ENCODE results near the gene GSN.

The GSN gene

DNA sequence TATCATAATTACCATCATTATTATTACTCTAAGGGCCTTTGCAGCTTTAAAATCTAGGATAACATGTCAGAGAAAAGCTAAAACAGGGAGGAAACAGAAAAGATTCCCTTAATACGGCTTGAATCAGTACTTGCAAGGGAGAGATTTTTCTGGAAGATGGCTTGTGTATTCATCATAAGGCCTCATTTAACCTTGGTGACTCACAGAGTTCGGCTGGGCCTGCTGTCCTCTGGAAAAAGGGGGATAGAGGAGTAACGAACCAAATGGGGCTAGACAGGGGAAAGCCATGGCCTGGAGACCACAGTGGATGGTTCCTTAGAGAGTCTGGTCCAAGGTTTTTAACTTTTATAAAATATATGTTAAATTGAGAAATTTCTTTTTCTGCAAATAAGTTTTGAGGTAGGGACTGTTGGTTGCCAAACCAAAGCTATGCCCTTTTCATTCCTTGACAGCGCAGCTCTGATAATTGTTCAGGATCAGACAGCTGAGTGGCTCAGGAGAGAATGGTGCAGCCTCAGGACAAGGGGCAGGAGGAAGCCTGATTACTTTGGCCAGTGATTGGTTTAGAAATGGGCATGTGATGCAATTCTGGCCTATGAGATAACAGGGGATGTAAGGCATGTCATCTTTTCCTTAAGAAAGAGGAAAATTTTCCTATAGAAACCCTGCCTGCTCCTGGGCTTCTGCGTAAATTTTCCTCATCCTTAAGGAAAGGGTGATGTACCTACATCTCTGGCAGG is 25.6 kb upstream of the GSN start:
- no peak for DNase-seq (ENCODE audit: low read depth, low spot score)
- H3K4me3 ChIP-seq (ENCODE audit: low read length): no peak overlapping the region

DNA sequence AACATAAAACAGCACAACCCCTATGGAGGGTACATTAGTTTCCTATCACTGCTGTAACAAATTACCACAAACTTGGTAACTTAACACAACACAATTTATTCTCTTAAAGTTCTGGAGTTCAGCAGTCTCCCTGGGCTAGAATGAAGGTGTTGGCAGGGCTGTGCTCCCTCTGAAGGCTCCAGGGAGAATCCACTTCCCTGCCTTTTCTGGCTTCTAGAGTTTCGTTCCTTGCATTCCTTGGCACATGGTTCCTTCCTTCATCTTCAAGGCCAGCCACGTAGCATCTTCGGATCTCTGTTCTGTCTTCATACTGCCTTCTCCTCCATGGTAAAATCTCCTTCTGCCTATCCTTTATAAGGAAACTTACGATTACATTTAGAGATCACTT is 25.0 kb upstream of the GSN start:
- no peak for DNase-seq (ENCODE audit: low read depth, low spot score)
- H3K4me3 ChIP-seq (ENCODE audit: low read length): no peak overlapping the region

DNA sequence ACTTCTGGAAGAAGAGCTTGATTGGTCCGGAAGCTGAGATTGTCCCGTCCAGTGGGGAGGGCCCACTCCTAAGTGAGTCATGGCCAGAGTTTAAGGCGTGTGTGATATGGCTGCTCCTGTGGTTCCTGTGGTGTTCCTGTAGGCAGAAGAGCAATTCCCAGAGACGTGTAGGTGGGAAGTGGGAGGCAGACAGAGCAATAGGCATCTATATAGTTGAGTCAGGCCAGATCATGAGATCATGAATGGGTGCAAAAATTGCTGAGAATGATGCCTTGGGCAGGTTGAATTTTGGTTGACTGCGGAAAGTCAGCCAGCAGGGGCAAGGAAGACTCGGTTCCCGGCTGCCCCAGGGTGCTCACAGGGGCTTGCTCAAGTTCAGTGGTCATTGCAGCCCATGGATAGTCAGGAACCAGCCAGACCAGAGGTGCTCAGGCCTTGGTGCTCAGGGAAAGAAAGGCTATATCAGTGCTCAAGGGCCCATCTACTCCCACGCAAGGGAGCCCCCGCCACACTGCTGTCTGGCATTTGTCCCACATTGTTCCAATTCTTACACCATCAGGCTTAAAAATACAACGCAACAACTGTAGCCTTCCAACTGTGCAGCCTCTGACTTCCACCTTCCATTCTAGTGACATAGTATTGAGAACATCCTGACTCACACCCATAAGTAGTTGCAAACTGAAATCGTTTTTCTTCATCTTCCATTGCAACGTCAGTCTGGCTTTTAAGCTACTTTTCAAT is 21.0 kb upstream of the GSN start:
- H3K4me3 ChIP-seq (ENCODE audit: low read length): no peak overlapping the region
- DNase-seq (ENCODE audit: low read depth, low spot score): no peak

DNA sequence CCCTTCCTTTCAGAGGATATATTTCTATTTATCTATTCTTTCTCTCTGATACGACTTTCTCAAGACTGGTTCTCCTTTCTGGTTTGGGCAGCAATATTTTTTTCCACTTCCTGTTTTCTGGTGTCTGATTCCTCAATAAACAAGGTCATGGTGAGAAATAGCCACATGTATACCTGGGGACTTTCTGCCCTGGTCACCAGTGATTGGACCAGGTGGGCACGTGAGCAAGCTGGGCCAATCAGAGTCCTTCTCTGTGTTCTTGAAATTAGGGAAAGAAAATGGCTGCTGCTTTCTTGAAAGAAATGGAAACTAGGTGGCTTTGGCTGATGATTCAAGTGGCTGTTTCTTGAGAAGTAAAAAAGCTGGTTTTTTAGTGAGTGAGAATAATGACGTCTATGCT is 18.4 kb upstream of the GSN start:
- no peak overlapping the region for H3K4me3 ChIP-seq (ENCODE audit: low read length)
- no peak for DNase-seq (ENCODE audit: low read depth, low spot score)

DNA sequence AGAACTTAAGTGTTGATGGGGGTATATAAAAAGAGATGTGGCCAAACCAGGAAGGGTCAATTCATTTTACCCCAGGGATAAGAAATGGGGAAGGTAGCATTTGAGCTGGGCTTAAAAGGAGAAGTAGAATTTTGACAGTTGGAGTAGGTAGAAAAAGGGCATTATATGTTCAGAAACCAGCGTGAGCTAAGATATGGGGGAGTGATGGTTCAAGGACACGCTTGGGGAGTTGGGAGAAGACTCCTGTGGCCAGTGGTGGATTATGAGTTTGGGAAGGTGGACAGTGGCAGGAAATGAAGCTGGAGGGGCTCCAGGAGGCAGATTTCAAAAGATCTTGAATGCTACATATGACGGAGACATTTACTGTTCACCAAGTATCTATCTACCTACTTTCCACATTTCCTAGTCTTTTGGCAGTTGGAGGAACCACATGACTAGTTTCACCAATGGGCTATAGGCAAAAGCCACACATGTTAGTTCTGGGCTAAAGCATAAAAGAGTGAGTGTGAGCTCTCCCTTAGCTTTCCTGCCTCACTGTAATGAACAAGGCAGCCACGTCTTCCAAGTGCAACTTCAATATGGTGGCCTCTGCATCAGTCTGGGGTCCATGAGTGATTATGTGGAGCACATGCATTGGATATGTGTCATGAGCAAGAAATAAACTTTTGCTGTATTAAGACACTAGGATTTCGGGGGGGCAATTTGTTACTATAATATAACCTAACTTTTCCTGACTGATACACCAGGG is 15.7 kb upstream of the GSN start:
- no peak for DNase-seq (ENCODE audit: low read depth, low spot score)
- no peak overlapping the region for H3K4me3 ChIP-seq (ENCODE audit: low read length)

DNA sequence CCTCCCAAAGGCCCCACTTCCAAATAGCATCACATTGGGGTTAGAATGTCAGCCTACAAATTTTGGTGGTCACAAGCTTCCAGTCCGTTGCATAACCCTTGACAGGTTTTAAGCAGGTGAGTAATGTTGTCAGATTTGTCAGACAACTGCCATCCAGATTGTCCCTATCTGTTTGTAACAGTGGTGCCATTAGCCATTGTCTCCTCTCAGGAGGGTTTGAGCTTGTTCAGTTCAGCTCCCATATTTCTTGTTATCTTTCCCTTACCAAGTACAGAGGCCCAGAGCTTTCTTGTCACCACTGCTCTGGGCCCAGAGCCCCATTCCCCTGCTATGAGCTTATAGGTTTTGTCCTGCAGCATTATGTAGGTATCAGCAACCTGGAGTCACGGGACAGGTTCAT is 14.8 kb upstream of the GSN start:
- H3K4me3 ChIP-seq (ENCODE audit: low read length): no peak overlapping the region
- DNase-seq (ENCODE audit: low read depth, low spot score): no peak

DNA sequence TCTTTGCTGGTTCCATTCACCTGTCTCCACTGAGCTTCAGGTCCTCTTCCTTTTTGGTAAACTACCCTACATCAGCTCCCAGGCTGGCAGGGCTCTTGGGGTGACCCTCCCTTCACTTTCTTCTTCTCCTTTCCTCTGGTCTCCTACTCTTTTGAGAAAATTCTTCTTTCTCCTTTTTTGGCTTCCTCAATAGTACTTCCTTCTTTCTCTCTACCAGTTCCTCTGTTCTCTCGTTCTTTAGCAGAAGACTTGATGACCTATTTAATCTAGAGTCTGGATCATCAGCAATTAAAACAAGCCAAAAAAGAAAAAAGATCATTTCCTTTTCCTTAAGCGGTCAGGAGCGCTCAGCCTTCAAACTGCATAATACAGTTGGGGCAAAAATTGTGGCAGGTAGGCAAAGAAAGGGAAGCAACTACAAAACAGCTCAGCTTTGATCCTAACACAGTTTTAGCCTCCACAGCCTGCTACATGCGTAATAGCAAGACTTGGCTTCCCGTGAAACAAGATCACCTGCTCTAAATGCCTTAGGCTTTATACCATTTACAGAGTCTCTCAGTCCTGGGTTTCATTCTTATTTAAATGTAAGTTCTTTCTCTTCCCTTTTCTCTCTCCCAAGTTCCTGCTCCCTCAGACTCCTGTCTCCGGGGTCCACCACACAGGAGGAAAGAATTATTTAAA is 14.0 kb upstream of the GSN start:
- no peak for DNase-seq (ENCODE audit: low read depth, low spot score)
- no peak overlapping the region for H3K4me3 ChIP-seq (ENCODE audit: low read length)

DNA sequence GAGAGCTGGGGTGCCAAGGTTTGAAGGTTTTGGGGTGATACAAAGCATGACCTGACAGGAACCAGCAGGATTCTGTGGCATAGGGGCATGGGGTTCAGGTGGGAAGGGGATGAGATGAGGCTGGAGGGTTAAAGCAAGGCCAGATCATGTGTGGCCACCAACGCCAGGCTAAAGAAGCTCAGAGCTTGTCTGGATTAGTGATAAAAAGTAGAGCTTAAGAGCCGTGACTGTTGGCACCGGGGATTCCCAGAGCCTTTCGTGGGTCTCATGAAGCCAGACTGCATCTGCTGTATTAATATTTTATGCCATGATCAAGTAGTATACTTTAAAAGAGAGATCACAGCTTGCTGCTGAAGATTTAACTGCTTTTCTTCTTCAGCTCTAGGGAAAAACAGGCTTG is 8.5 kb upstream of the GSN start:
- H3K4me3 ChIP-seq (ENCODE audit: low read length): no peak overlapping the region
- no peak for DNase-seq (ENCODE audit: low read depth, low spot score)

DNA sequence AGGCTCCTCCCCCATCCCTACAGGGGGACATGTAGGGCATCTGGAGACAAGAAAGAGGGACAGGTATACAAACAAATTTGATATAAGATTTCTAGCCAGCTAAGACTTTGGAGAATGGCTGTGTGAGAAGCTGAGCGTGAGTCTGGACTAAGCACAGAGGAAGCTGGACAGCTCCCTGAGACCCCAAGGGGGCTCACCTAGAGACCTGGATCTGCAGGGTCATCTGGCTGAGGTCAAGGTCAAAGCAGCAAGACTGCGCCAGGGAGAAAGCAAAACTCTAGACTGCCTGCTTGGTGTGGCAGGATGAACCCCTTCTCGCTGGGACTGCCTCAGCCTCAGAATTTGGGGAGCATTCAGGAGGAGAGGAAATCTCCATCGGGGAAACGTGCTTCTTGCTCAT is 8.0 kb upstream of the GSN start:
- no peak for DNase-seq (ENCODE audit: low read depth, low spot score)
- no peak overlapping the region for H3K4me3 ChIP-seq (ENCODE audit: low read length)

DNA sequence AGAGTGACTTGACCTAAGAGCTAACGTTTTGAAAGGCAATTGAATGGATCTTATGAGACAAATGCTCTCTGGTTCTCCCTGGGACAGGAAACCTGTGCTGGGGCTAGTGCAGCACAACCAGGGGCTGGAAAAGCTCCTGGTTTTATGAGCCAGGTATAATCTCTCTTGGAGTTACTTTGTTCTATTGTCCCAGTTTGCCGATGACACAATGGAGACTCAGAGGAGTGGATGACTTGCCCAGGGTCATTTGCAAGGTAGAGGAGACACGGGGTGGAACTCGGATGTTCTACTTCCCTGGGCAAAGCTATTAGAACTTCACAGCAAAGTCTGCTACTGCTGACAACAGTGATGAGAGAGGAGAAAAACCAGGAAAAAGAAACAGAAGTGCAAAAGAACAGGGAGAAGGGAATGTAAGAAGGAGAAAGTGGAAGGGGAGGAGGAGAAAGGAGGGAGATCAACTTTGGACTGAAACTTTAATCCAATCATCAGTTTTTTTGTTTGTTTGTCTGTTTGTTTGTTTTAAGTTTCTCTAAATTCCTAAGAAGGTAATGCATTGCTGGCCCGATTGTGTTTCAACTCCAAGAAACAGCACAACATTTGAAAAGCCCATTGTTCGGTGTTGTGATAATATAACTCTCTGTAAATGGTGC is 7.4 kb upstream of the GSN start:
- DNase-seq (ENCODE audit: low read depth, low spot score): no peak

DNA sequence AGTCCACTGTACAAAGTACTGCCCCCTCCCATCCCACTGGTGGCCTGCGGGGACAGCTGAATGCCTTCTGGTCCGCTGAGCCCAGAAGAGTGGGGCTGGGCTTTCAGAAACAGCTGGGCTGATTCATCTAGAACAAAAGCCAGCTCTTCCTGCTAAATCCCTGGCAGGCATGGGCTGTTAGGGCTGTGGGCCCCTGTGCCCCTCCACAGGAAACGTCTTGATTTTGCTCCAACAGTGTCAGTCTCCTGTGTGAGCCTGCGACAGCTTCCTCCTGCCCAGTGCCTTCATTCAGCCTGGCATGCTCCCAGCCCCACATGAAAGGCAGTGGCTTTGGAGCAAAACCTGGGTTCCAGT is 6.9 kb upstream of the GSN start:
- no peak for DNase-seq (ENCODE audit: low read depth, low spot score)
- no peak overlapping the region for H3K4me3 ChIP-seq (ENCODE audit: low read length)

More for the DNA sequence above, 7.4 kb upstream of the GSN start:
- H3K4me3 ChIP-seq (ENCODE audit: low read length): no peak overlapping the region

DNA sequence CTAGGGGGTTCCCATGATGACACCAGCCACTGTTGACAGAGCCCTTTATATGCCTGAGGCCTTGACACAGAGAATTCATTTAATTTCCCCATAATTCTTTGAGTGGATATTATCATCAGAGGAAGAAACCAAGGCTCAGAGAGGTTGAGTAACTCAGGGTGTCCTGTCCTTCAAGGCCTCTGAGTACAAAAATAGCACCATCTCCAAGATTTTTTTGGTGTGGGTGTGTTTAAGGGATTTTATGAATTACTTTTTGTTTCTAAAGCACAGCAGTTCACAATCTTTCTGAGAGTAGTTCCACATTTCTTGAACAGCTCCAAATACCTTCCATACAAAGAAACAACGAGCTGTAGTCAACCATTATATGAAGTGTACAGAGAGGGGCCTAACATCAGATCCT is 6.2 kb upstream of the GSN start:
- DNase-seq (ENCODE audit: low read depth, low spot score): no peak
- H3K4me3 ChIP-seq (ENCODE audit: low read length): no peak overlapping the region

DNA sequence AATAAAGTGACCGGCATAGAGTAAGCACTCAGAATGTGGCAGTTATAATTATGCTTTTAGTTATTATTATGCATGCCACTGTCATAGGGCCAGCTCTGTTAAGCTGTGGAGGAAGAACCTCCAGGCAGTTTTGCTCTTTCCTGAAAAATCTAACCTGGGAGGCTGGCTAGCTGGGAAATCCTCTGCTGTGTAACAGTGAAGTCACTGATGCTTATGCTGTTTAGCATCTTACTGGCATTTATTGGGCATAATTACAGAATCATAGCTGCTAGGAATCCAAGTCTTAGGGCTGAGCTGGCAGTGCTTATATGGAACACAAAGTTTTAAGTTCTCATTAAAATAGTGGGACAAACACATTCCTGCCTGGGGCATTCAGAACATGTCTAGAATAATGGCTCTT is 5.5 kb upstream of the GSN start:
- no peak for DNase-seq (ENCODE audit: low read depth, low spot score)
- H3K4me3 ChIP-seq (ENCODE audit: low read length): no peak overlapping the region

DNA sequence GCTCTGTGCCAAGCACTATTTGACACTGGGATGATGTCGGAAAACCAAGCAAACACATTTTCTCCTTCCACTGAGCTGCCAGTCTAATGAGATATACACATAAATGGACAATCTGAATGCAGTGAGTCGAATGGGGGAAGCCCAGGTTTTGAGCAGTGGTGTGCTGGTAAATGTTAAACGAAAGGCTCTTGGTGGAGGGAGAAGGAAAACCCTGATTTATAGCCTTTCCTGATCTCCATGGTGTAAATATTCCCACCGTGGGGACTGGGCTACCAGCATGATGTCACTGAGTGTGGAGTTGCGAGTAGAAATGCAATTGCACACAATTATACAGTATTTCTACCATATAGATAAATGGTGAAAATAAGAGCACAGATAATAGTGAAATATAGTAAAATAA is 5.0 kb upstream of the GSN start:
- no peak for DNase-seq (ENCODE audit: low read depth, low spot score)
- no peak overlapping the region for H3K4me3 ChIP-seq (ENCODE audit: low read length)

DNA sequence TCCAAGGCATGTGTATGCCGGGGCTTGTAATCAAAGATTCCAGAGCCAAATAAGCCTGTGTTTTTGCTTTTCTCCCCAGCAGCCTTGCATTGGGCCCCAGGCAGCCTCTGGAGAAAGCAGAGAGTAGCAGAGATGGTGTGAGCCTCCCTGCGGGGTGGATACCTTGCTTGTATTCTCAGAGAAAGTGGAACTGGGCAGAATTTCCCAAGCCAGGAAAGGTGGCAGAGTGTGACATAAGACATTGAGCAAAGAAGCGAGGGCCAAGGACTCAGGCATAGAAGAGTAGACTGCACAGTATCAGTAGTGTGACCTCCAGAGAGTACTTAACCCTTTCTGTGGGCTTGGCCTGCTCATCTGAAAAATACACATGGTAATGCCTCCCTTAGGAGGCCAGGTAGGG is 1.6 kb upstream of the GSN start:
- no peak overlapping the region for H3K4me3 ChIP-seq (ENCODE audit: low read length)
- DNase-seq (ENCODE audit: low read depth, low spot score): no peak

DNA sequence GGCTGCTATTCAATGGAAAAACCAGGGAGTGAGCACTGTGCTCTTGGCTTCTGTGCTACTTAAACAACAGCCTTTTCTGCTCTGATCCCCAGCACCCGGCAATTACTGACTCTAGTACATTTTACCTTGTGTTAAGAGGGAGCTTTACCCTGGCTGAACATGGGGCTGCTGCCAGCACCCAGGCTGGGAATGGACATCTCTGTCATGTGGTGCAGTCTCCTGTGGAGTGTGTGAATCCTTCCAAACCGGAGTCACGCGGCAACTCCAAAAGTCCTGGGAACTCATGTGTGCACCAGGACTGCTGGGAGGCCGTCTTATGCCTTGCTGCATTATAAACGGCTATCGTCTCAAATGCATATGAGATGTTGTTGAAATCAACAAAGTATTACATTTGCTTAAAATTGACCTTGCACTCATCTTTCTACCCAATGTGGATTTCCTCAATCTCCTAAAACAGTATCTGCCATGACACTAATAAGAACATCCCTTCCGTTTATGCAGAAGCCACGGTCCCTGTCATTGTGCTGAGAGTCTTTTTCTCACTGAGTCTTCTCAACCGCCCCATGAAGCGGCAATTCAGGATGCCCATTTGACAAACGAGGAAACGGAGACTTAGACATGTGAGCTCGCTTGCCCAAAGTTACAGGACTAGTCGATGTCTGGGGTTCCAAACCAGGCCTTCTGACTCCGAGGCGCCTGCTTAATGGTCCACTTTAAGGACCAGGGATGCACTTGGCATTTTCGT is 884 bp upstream of the GSN start:
- DNase-seq (ENCODE audit: low read depth, low spot score): no peak
- no peak overlapping the region for H3K4me3 ChIP-seq (ENCODE audit: low read length)

DNA sequence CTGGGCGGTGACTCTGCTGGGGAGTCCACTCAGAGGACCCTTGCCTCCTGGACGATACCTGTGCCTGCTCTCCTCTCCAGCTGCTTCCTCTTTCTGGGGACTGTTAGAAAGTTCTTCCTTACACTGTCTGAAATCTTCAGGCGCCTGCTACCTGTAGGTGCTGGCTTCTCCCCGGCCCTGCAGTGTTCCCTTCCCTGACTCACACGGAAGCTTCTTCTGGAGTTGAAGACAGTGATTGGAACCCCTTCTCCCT is 562 bp downstream of the GSN start:
- peak overlapping the region; percentile 49 for H3K4me3 ChIP-seq (ENCODE audit: low read length)
- no peak for DNase-seq (ENCODE audit: low read depth, low spot score)

DNA sequence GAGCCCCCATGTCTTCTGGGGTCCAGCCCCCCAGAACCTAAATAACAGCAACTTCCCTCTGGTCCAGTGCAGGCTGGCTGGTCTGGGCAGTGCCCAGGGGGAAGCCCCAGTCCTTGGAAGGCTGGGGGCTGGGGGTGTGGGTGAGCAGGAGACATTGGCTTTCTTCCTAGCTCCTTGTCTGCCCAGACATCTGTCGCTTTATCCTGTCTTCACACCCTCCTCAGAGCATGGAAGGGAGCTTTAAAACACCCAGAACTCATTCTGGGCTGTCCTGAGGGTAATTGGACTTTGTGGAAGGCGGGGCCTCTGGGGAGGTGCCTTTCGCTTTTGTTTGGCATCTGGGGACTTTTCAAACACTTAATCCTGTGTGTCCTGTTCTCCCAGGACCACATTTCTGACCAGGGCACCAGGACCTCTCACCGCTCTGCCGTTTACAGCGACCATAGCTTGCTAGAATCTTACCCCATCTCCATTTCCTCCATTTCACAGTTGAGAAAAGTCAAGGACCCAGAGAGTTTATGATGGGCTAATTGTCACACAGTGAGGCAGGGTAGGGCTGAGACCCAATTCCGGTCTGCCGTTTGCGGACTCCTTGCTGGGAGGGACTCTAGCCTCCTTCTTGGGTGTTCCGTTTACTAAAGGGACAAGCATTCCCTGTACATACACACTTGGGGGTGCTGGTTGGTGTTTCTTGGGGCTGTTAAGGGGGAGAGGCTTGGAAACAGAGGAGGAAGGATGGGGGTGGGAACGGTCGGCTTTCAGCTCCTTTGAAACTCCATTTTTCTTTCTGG is 1.1 kb downstream of the GSN start:
- DNase-seq (ENCODE audit: low read depth, low spot score): no peak
- H3K4me3 ChIP-seq (ENCODE audit: low read length): no peak overlapping the region
